Common myeloid progenitor, CD34-positive (primary cell): ENCODE measurements around the gene SYT7.

Source experiments
- CTCF ChIA-PET: fragments of 350-600 bp; sonication (Branson Sonifier 250); formaldehyde crosslinking; loops from one replicate; lab custom pipeline; 2021; ENCODE audit warnings: antibody characterized with exemption; lab: Charles Lee
- POLR2A ChIA-PET: fragments of 350-600 bp; sonication (Branson Sonifier 250); formaldehyde crosslinking; loops from one replicate; lab custom pipeline; 2021; ENCODE audit warnings: antibody characterized with exemption; lab: Charles Lee
- DNase-seq, 3 donors: peaks; one replicate each; pipeline versions ENCODE4 v3.0.0 to v3.0.0-alpha.2; 2013
- H3K27ac ChIP-seq, 2 experiments: 1 replicate in 1 of 2; 2 replicates in 1 of 2; pipeline ENCODE4 v1.7.0; 2013; ENCODE audit warnings: inconsistent platforms in 2 of 2, low read length in 2 of 2, mild to moderate bottlenecking in 2 of 2, low read depth in 1 of 2, moderate library complexity in 1 of 2; ENCODE audit not compliant: severe bottlenecking in 2 of 2, insufficient read depth in 1 of 2, poor library complexity in 1 of 2
- H3K27me3 ChIP-seq, 5 experiments: replicated peaks in 2 of 5; 1 replicate in 3 of 5; 2 replicates in 2 of 5; pipeline versions ENCODE4 v1.6.1 to v1.7.0; 2013; ENCODE audit warnings: low read length in 4 of 5, mild to moderate bottlenecking in 2 of 5, moderate library complexity in 2 of 5, inconsistent platforms in 1 of 5; ENCODE audit not compliant: insufficient read depth in 5 of 5, control insufficient read depth in 4 of 5
- H3K36me3 ChIP-seq, 4 experiments: 1 replicate in 2 of 4; 2 replicates in 2 of 4; pipeline versions ENCODE4 v1.6.1 to v1.7.0; 2013; ENCODE audit warnings: low read length in 3 of 4, control low read depth in 1 of 4, mild to moderate bottlenecking in 1 of 4; ENCODE audit not compliant: control insufficient read depth in 4 of 4, insufficient read depth in 4 of 4
- H3K4me1 ChIP-seq, 4 experiments: 1 replicate in 3 of 4; 2 replicates in 1 of 4; pipeline versions ENCODE4 v1.6.1 to v1.7.1; 2013; ENCODE audit warnings: low read length in 3 of 4, mild to moderate bottlenecking in 3 of 4, control low read depth in 1 of 4, inconsistent platforms in 1 of 4, moderate library complexity in 1 of 4; ENCODE audit not compliant: control insufficient read depth in 4 of 4, insufficient read depth in 4 of 4; ENCODE audit errors: control extremely low read depth in 1 of 4
- H3K4me3 ChIP-seq, 7 experiments: 1 replicate in 4 of 7; 2 replicates in 3 of 7; pipeline versions ENCODE4 v1.5.1 to v1.7.0; 2013; ENCODE audit warnings: mild to moderate bottlenecking in 7 of 7, low read length in 6 of 7, moderate library complexity in 6 of 7, inconsistent platforms in 2 of 7, low read depth in 2 of 7, control low read depth in 1 of 7; ENCODE audit not compliant: insufficient read depth in 4 of 7, control insufficient read depth in 1 of 7; ENCODE audit errors: extremely low read depth in 1 of 7
- H3K9me3 ChIP-seq, 5 experiments: 1 replicate in 4 of 5; 2 replicates in 1 of 5; pipeline versions ENCODE4 v1.6.1 to v1.7.1; 2013; ENCODE audit warnings: low read length in 4 of 5, mild to moderate bottlenecking in 2 of 5, inconsistent platforms in 1 of 5, low read depth in 1 of 5, moderate library complexity in 1 of 5; ENCODE audit not compliant: control insufficient read depth in 4 of 5, insufficient read depth in 2 of 5; ENCODE audit errors: control extremely low read depth in 1 of 5
- WGBS: methylation state at CpG from one replicate; pipeline ENCODE4 v1.1.5; 2013; ENCODE audit not compliant: insufficient coverage; 5-methylcytosine and 5-hydroxymethylcytosine counted together

Gene SYT7

GRCh38 chr11:61522881-61523280 is 58.0 kb downstream of the SYT7 start:
- 96% methylated on average over 12 of the region's 15 CpGs for WGBS
- H3K9me3 ChIP-seq = no peaks in the 10 kb centered on the region
- H3K27me3 ChIP-seq = peaks cover 0 to 41% (median 0%) of the 10 kb centered on the region in 5 experiments
- DNase-seq = no peak
- H3K4me1 ChIP-seq = no peaks in the 10 kb centered on the region
- POLR2A ChIA-PET = no interaction called here
- CTCF ChIA-PET = interaction anchor here (3.1 to 24.0 kb wide), 2 partner anchors 46 to 76 kb away, joined by 21 to 453 read pairs; a partner anchor contains a TSS
- H3K36me3 ChIP-seq = no peaks in the 10 kb centered on the region
- no peak overlapping the region for H3K4me3 ChIP-seq
- H3K27ac ChIP-seq = no peak overlapping the region

GRCh38 chr11:61518032-61518795 is 62.7 kb downstream of the SYT7 start:
- no peak for DNase-seq
- POLR2A ChIA-PET = no interaction called here
- WGBS = 86% methylated on average over 18 of the region's 23 CpGs
- no peaks in the 10 kb centered on the region for H3K36me3 ChIP-seq
- peaks cover 0 to 14% (median 2%) of the 10 kb centered on the region in 5 experiments for H3K27me3 ChIP-seq
- no peak overlapping the region for H3K27ac ChIP-seq
- CTCF ChIA-PET = interaction anchor here (0.6 to 24.0 kb wide), 11 partner anchors 9 to 83 kb away, joined by 3 to 453 read pairs (median 12); partner anchors contain the start of gene LRRC10B
- no peaks in the 10 kb centered on the region for H3K9me3 ChIP-seq
- no peak overlapping the region for H3K4me3 ChIP-seq
- peaks cover 0 to 12% (median 9%) of the 10 kb centered on the region in 4 experiments for H3K4me1 ChIP-seq

- H3K27ac ChIP-seq = no peak overlapping the region
- peaks cover 0 to 8% (median 6%) of the 10 kb centered on the region in 5 experiments for H3K27me3 ChIP-seq
- no peaks in the 10 kb centered on the region for H3K9me3 ChIP-seq
- peaks cover 0 to 12% (median 9%) of the 10 kb centered on the region in 4 experiments for H3K4me1 ChIP-seq
- H3K4me3 ChIP-seq = peak overlapping the region in 4 of 7 experiments; percentile 29 to 71 (median 42)
- peak; percentile 39 to 61 (median 60) for DNase-seq
- ChIA-PET CTCF (interaction anchor here (0.7 to 24.0 kb wide), 24 partner anchors 10 to 346 kb away, joined by 3 to 453 read pairs (median 5); partner anchors contain the start of genes CPSF7 and LRRC10B), POLR2A (interaction anchor here (0.8 kb wide), 1 partner anchor 71 kb away, joined by 3 read pairs; no protein-coding TSS in a partner anchor)
- no peaks in the 10 kb centered on the region for H3K36me3 ChIP-seq
- WGBS = 25% methylated on average over 16 of the region's 23 CpGs
Observed at GRCh38 chr11:61516675-61517572, 64.0 kb downstream of the SYT7 start.

- ChIA-PET CTCF (interaction anchor here (1.1 to 24.0 kb wide), 16 partner anchors 9 to 132 kb away, joined by 3 to 453 read pairs (median 6); partner anchors contain the start of genes CPSF7 and LRRC10B), POLR2A (interaction anchor here (0.8 kb wide), 1 partner anchor 70 kb away, joined by 3 read pairs; no protein-coding TSS in a partner anchor)
- WGBS = 23% methylated on average over 11 of the region's 22 CpGs
- H3K27me3 ChIP-seq = peaks cover 0 to 15% (median 9%) of the 10 kb centered on the region in 5 experiments
- peaks cover 0 to 12% (median 9%) of the 10 kb centered on the region in 4 experiments for H3K4me1 ChIP-seq
- H3K4me3 ChIP-seq = peak overlapping the region in 4 of 7 experiments; percentile 29 to 71 (median 42)
- no peaks in the 10 kb centered on the region for H3K9me3 ChIP-seq
- no peaks in the 10 kb centered on the region for H3K36me3 ChIP-seq
- DNase-seq = peak; percentile 5 to 20 (median 13)
- no peak overlapping the region for H3K27ac ChIP-seq
Observed at GRCh38 chr11:61516191-61516590, 64.7 kb downstream of the SYT7 start.

- Histone ChIP-seq H3K36me3 (no peaks in the 10 kb centered on the region), H3K27ac (no peak overlapping the region), H3K9me3 (no peaks in the 10 kb centered on the region), H3K4me1 (peaks cover 0 to 12% (median 9%) of the 10 kb centered on the region in 4 experiments), H3K4me3 (no peak overlapping the region), H3K27me3 (peaks cover 0 to 20% (median 9%) of the 10 kb centered on the region in 5 experiments)
- 91% methylated on average over 7 of the region's 10 CpGs for WGBS
- DNase-seq = no peak
- CTCF ChIA-PET = interaction anchor here (3.4 to 24.0 kb wide), 5 partner anchors 8 to 65 kb away, joined by 21 to 453 read pairs (median 26); partner anchors contain the start of gene LRRC10B
- POLR2A ChIA-PET = no interaction called here
Observed at GRCh38 chr11:61515686-61516085, 65.2 kb downstream of the SYT7 start.

- no peak overlapping the region for H3K27ac ChIP-seq
- POLR2A ChIA-PET = interaction anchor here (0.6 kb wide), 1 partner anchor 12 kb away, joined by 3 read pairs; no protein-coding TSS in a partner anchor
Observed at GRCh38 chr11:61514050-61514917, 66.6 kb downstream of the SYT7 start.

More at GRCh38 chr11:61514050-61514917, 66.6 kb downstream of the SYT7 start:
- no peaks in the 10 kb centered on the region for H3K36me3 ChIP-seq
- H3K4me1 ChIP-seq = peaks cover 0 to 22% (median 15%) of the 10 kb centered on the region in 4 experiments
- CTCF ChIA-PET = interaction anchor here (0.8 to 24.0 kb wide), 6 partner anchors 12 to 64 kb away, joined by 3 to 453 read pairs (median 8); a partner anchor contains a TSS
- no peaks in the 10 kb centered on the region for H3K9me3 ChIP-seq
- DNase-seq = no peak
- no peak overlapping the region for H3K4me3 ChIP-seq
- 95% methylated on average over 5 of the region's 11 CpGs for WGBS
- peaks cover 0 to 34% (median 19%) of the 10 kb centered on the region in 5 experiments for H3K27me3 ChIP-seq
